NCI-H345 treated with DMSO at 0.1 percent for 48 hours (cell line): Measurements from ENCODE around the gene METTL9.

Source experiments
- DNase-seq: peaks from one replicate; lab custom pipeline; 2025; ENCODE audit not compliant: unreplicated experiment; lab: John Stamatoyannopoulos, UW

METTL9 gene

GRCh38 chr16:21703589-21704174, 104.3 kb downstream of the METTL9 start:
- no peak for DNase-seq

GRCh38 chr16:21704266-21704665, 104.9 kb downstream of the METTL9 start:
- no peak for DNase-seq

GRCh38 chr16:21704733-21705132, 105.4 kb downstream of the METTL9 start:
- DNase-seq, result no peak
